NOMO-1 treated with DMSO at 0.1 percent for 48 hours (cell line): Measurements from ENCODE around the gene HBE1.
A peak's percentile ranks its signal among the peaks of the same experiment; 100 is the strongest.
"Not testable (repeated sequence)": the region's sequence is repeated elsewhere in the genome, so short reads cannot be mapped to it uniquely, and the experiment has no call there.

ENCODE experiments used
- DNase-seq: peaks from one replicate; lab custom pipeline; 2025; ENCODE audit not compliant: unreplicated experiment; lab: John Stamatoyannopoulos, UW

The HBE1 gene

GRCh38 chr11:5285703-5286340 lies 16.1 kb upstream of the HBE1 start:
- DNase-seq = peak; percentile 18

- DNase-seq = no peak
These were observed 14.9 kb upstream of the HBE1 start for GRCh38 chr11:5284637-5285036.

GRCh38 chr11:5283882-5284281 lies 14.1 kb upstream of the HBE1 start:
- DNase-seq = no peak

GRCh38 chr11:5283086-5283485 lies 13.3 kb upstream of the HBE1 start:
- DNase-seq = no peak

- no peak for DNase-seq
These were observed 12.9 kb upstream of the HBE1 start for GRCh38 chr11:5282628-5283027.

- DNase-seq = no peak
These were observed 11.9 kb upstream of the HBE1 start for GRCh38 chr11:5281596-5281995.

- peak; percentile 65 for DNase-seq
These were observed 10.9 kb upstream of the HBE1 start for GRCh38 chr11:5280582-5281102.

- DNase-seq = no peak
These were observed 9.8 kb upstream of the HBE1 start for GRCh38 chr11:5279471-5280090.

- no peak for DNase-seq
These were observed 8.2 kb upstream of the HBE1 start for GRCh38 chr11:5277807-5278382.

GRCh38 chr11:5276697-5277096 lies 7.0 kb upstream of the HBE1 start:
- no peak for DNase-seq

GRCh38 chr11:5275369-5276110 lies 5.8 kb upstream of the HBE1 start:
- no peak for DNase-seq

- no peak for DNase-seq
These were observed 4.7 kb upstream of the HBE1 start for GRCh38 chr11:5274395-5274794.

- DNase-seq = no peak
These were observed 2.8 kb upstream of the HBE1 start for GRCh38 chr11:5272395-5273017.

- no peak for DNase-seq
These were observed 2.6 kb downstream of the HBE1 start for GRCh38 chr11:5267033-5267563.

GRCh38 chr11:5266609-5267008 lies 3.1 kb downstream of the HBE1 start:
- no peak for DNase-seq

- DNase-seq = no peak
These were observed 3.9 kb downstream of the HBE1 start for GRCh38 chr11:5265832-5266231.

- no peak for DNase-seq
These were observed 11.0 kb downstream of the HBE1 start for GRCh38 chr11:5258543-5259262.

GRCh38 chr11:5257296-5257695 lies 12.4 kb downstream of the HBE1 start:
- DNase-seq = no peak

- not testable (repeated sequence) for DNase-seq
These were observed 14.9 kb downstream of the HBE1 start, which contains the start of gene HBG2 for GRCh38 chr11:5254646-5255413. HBG2 (minus strand) TSS chr11:5254781; CDS start chr11:5254728, 53 bp downstream.
